Measurements from ENCODE around the gene SLC16A8.
A peak's percentile ranks its signal among the peaks of the same experiment; 100 is the strongest.

Gene SLC16A8

DNA sequence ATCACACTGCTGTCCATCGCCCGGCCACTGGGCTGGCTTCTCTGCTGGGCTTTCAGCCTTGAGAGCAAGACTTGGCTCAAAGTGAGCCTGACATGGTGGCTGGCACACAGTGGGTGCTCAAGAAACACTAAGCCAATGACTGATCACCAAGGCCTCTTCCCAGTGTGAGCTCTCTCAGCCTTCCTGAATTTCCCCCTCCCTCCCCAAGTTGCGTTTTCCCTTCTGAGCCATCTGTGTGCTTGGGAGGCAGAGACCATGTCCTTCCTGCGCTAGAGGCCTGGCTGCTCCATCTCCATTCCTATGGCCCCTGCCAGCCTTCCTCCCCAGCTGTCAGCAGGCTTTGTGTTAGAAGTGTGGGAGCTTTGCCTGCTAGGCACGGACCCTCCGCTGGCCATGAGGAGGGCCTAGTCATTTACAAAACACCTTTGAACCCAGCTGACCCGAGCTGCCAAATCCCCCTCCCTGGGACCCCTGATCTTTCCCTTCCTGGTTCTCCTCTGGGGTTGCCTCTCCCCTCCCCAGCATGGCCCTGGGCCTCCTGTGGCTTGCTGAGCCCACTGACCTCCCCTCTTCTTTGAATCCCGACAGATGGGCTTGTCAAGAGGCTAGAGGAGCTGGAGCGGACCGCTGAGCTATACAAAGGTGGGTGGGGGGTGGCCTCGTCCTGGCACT, 13.6 kb downstream of the SLC16A8 start:
- DNase-seq, result no peak

DNA sequence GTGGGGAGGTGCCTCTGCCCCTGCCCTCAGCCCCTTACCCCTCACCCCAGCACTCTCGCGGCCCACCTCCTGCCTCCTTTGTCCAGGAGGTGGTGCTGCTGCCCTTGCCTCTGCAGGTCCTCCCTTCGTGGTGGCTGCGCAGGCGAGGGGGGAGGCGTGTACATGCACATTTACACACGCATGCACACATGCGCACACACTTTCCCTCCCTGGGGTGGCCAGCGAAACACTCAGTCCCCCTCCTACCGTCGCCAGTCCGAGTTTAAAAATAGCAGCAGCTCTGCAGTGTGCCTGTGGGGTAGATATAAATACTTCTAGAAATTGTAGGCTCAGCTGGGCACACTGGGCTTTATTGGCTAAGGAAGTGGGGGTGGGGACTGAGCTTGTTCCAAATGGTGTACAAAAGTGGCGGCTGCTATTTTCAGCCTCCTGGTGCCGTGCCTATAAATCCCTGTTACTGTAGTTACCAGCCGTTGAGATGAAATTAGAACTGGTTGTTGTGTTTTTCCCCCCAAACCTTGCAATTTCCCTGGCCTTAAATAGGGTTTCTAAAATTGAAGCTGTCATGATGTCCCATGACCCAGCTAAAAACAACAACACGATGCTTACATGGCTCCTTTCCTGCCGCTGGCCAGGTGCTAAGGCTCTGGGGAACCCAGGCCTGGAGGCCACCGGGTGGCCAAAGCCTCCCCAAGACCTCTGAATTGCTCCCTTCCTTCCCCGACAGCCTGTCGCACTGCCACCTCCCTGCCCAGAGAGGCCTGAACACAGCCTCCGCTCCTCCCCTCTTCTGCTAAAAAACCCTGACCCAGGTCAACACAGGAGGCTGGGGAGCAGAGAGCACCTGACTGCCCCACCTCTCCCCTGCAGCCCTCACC, 14.4 kb downstream of the SLC16A8 start:
- no peak for DNase-seq

DNA sequence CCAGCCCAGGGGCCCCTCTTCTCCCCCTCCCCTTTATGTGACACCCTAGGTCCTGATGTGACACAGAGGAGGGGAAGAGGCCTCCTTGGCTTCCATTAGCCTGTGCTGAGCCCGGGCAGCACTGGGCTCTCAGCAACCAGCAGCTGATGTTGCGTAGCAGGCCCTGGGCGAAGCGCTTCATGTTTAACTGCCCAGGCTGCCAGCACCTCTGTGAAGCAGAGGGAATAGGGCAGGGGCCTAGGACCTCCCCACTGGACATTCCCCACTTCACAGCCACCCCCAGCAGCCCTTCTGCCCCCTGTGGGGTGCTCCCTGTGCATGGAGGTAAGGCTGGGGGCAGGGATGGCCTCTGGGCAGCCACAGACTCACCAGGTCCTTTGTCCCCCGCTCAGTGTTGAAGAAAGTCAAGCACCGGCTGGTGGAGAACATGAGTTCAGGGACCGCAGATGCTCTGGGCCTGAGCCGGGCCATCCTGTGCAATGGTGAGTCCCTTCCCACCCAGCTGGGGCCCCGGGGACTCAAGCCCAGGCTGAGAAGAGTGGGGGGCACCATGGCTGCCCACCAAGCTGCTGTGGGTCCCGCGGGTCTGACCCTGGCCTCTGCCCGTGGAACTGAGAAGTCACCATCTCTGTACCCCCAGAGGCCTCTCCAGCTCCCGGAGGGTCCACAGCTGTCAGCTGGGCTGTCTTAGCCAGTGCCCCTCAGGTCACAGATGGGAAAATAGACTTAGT, 15.2 kb downstream of the SLC16A8 start:
- no peak for DNase-seq

GRCh38 chr22:38067761-38068360, 16.1 kb downstream of the SLC16A8 start:
- no peak for DNase-seq

GRCh38 chr22:38067028-38067415, 17.0 kb downstream of the SLC16A8 start:
- DNase-seq, result no peak

DNA sequence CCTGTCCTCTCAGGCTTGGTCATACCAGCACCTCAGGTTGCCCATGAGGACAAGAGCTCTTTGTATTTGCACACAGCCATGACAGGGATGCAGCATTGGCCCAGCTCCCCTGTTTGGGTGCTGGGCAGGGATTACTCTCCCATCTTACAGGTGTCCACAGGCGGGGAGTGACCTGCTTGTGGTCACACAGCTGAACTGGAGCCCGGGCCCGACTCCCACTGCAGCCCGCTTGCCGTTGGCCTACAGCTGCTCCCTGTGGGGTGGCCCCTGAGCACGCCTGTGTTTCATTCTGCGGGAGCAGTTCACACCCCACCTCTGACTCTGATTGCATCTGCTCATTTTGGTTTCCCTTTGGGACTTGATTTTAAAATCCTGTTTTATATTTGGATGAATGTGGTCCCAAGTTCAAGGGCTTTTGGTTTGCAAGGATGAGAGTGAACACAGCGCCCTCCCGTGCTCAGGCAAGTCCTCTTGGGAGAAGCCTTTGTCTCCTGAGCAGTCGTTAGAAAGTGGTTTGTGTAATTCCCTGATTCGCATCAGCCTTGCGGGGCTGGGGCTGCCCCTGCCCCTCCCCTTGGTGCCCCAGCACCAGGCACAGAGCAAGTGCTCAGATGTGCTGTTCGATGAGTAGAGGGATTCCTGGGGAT, 17.5 kb downstream of the SLC16A8 start:
- DNase-seq, result no peak

- no peak for DNase-seq
Observed at GRCh38 chr22:38065539-38065938, 18.4 kb downstream of the SLC16A8 start.

DNA sequence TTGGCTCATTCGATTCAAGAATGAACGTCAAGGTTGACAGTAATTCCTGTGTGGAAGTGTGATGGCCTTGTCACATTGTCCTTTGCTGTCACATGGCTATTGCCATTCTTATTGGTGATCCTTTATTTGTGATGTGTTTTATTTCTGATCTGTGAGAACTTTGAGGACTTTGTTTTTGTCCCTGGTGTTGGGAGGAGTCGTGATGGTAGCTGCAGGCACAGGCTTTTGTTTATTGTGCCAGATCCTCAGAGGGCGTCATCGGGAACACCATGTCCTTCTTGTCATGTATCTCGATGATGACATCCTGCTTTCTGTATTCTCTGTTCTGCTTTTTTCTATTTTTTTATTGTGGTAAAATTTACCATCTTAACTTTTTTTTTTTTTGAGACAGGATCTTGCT, 21.2 kb downstream of the SLC16A8 start:
- no peak for DNase-seq

GRCh38 chr22:38056969-38057891, 26.8 kb downstream of the SLC16A8 start, which contains the start of gene PICK1:
Gene PICK1 (plus strand): TSS chr22:38057404. CDS start chr22:38057810, 406 bp downstream.
- DNase-seq, result peak; percentile 87

DNA sequence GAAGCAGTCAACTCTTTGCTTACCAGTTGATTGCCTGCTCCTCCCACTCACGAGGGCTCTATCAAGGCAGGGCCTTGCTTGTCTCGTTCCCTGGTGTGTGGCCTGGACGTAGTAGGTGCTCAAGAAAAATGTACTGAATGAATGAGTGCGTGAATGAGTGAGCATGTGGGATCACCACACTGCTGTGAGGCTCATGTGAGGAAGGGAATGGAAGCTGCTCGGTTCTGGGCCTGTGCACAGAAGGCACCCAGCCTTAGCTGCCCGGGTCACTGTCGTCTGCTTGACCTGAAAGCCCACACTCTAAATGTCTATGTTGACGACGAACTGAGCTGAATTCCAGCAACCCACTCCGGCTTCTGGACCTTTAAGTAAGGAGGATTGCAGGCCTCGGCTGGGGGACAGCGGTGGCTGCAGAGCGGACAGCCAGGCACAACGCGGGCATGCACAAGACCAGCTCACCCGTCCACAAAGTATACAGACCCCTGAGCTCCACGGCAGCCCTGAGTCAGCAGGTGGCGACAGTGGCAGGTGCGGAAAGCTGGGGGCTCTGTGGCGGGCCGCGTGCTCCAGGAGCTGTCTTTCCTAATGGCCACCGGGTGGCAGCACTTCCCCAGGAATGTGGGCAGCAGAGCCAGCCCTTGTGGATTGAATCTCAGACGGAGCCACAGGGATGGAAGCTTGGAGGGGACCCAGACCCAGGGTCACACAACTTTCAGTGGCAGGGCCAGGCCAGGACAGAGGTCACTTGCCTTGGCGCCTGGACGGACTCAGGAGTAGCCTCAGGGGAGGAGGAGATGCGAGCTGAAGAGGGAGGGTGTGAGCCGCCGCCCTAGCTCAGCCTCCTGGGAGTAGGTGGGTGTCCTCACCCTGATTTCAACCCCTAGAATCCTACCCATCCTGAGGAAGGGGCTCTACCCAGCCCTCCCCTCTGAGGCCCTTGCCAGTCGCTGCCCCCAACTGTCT, 31.8 kb downstream of the SLC16A8 start:
- DNase-seq, result peak; percentile 90

GRCh38 chr22:38051261-38051660, 32.7 kb downstream of the SLC16A8 start:
- no peak for DNase-seq

DNA sequence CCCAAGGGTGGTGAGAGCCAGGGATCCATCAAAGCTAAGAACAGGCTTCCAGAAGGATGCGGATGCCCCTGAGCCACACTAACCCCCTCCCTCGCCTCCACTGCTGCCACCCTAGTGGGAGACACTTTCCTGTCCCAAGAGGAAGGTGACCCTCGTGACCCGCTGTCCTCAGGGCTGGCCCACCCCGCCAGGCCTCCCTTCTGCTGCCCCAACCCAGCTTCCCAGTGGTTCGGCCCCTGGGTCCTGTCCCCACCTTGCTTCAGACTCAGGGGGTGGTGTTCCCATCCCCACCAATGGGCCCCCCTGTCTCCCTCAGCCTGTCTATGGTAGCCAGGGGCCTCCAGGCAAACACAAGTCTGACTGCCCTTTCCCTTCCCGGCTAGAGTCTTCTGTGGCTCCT, 33.3 kb downstream of the SLC16A8 start:
- DNase-seq, result no peak

- DNase-seq, result no peak
Observed at GRCh38 chr22:38049812-38050619, 34.0 kb downstream of the SLC16A8 start.

- DNase-seq, result no peak
Observed at GRCh38 chr22:38046070-38046748, 37.8 kb downstream of the SLC16A8 start.

- no peak for DNase-seq
Observed at GRCh38 chr22:38043151-38044039, 40.6 kb downstream of the SLC16A8 start.

DNA sequence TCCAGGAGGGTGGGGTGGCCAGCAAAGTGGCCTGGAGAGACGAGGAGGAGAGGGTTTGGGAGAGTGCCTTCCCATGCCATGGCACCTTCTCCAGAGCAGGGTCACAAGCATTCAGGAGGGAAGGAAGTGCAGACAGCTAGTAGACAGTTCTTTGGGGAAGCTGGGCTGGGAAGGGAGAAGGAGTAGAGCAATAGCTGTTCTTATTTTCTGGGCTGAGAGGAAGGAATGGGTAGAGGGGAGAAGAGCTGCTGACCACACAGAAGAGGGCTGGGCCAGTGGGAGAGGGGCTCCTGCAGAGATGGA, 41.5 kb downstream of the SLC16A8 start:
- no peak for DNase-seq

DNA sequence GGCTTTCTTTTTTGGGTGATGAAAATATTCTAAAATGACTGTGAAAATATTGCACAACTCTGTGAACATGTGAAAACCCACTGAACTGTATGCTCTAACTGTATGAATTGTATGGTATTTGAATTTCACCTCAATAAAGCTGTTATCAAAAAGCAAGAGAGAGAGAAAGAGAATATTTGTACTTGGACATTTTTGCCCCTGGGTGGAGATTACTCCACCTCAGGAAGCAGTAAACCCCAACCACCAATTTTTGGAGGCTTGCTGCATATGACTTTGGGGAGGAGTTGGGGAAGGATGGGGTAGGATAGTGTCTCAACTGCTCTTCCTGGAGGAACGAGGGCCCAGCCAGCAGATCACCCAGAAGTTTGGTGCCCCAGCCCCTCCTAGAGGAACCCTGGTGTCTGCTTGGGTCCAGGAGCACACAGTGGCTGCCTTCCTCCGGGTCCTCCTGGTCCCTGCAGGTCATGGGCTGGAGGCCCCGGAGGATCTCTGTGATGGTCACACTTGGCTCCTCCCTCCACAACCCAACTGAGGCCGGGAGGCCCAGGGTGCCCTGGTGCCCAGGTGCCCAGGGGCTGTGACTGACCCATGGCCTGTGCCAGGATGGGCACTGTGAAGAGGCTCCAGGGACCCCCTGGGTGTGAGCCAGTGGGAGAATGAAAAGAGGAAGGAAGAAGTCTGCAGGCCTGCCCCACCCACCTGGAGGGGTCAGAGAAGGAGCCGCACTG, 42.1 kb downstream of the SLC16A8 start:
- no peak for DNase-seq

Measured in hematopoietic multipotent progenitor cell treated with erythropoietin and hydrocortisone succinate and interleukin-3 and kit ligand, for 6 days (in vitro differentiated cells).